Stimulated activated naive CD8-positive, alpha-beta T cell treated with anti-CD3 and anti-CD28 coated beads, Interleukin-15, Interleukin-2, amounts not matched to agents 100 ng/mL and 50 ng/mL, for 24 hours (primary cell): ENCODE measurements around the gene CFAP107.
"Not testable (repeated sequence)": the region's sequence is repeated elsewhere in the genome, so short reads cannot be mapped to it uniquely, and the experiment has no call there.

ENCODE experiments used
- H3K27ac Mint-ChIP-seq: one replicate; pipeline ENCODE4 v1.8.0; 2021; ENCODE audit warnings: mild to moderate bottlenecking, mixed read lengths
- H3K27me3 Mint-ChIP-seq: one replicate; pipeline ENCODE4 v1.8.0; 2021; ENCODE audit warnings: mixed read lengths
- H3K36me3 Mint-ChIP-seq: one replicate; pipeline ENCODE4 v1.8.0; 2021; ENCODE audit warnings: low read depth, mixed read lengths
- H3K4me1 Mint-ChIP-seq: one replicate; pipeline ENCODE4 v1.8.0; 2021; ENCODE audit warnings: low read depth, mixed read lengths
- H3K4me3 Mint-ChIP-seq: one replicate; pipeline ENCODE4 v1.8.0; 2021; ENCODE audit warnings: mild to moderate bottlenecking, mixed read lengths
- H3K9me3 Mint-ChIP-seq: one replicate; pipeline ENCODE4 v1.8.0; 2021; ENCODE audit warnings: mixed read lengths

Gene CFAP107

GRCh38 chr1:12745992-12746323 is at the start of gene CFAP107:
CFAP107 (plus strand) TSS chr1:12746200; CDS start chr1:12746431, 231 bp downstream.
- Mint-ChIP-seq H3K27ac (no peak within 1 kb of the TSS), H3K27me3 (peaks cover 48% of the 10 kb centered on the region), H3K36me3 (peaks cover 5% of the 10 kb centered on the region), H3K4me1 (no peaks in the 10 kb centered on the region), H3K9me3 (peaks cover 20% of the 10 kb centered on the region), H3K4me3 (no peak within 1 kb of the TSS)

- H3K4me3 Mint-ChIP-seq: no peak overlapping the region
- no peaks in the 10 kb centered on the region for H3K9me3 Mint-ChIP-seq
- H3K27me3 Mint-ChIP-seq: peaks cover 21% of the 10 kb centered on the region
- no peak overlapping the region for H3K27ac Mint-ChIP-seq
- H3K4me1 Mint-ChIP-seq: no peaks in the 10 kb centered on the region
- H3K36me3 Mint-ChIP-seq: no peaks in the 10 kb centered on the region
These were observed 49.3 kb upstream of the CFAP107 start for GRCh38 chr1:12696658-12697057.

- no peaks in the 10 kb centered on the region for H3K4me1 Mint-ChIP-seq
- H3K36me3 Mint-ChIP-seq: no peaks in the 10 kb centered on the region
These were observed 48.6 kb upstream of the CFAP107 start for GRCh38 chr1:12697397-12697796.

GRCh38 chr1:12703821-12704451 is 42.1 kb upstream of the CFAP107 start:
- H3K36me3 Mint-ChIP-seq: no peaks in the 10 kb centered on the region
- H3K27ac Mint-ChIP-seq: no peak overlapping the region
- no peaks in the 10 kb centered on the region for H3K4me1 Mint-ChIP-seq
- peaks cover 9% of the 10 kb centered on the region for H3K27me3 Mint-ChIP-seq
- H3K9me3 Mint-ChIP-seq: peaks cover 17% of the 10 kb centered on the region
- H3K4me3 Mint-ChIP-seq: no peak overlapping the region

More at GRCh38 chr1:12697397-12697796, 48.6 kb upstream of the CFAP107 start:
- Mint-ChIP-seq H3K27me3 (peaks cover 21% of the 10 kb centered on the region), H3K27ac (no peak overlapping the region), H3K4me3 (no peak overlapping the region), H3K9me3 (no peaks in the 10 kb centered on the region)

GRCh38 chr1:12706061-12706460 is 39.9 kb upstream of the CFAP107 start:
- Mint-ChIP-seq H3K9me3 (peaks cover 17% of the 10 kb centered on the region), H3K27ac (no peak overlapping the region), H3K36me3 (no peaks in the 10 kb centered on the region), H3K27me3 (no peaks in the 10 kb centered on the region), H3K4me3 (no peak overlapping the region), H3K4me1 (no peaks in the 10 kb centered on the region)

- H3K36me3 Mint-ChIP-seq: no peaks in the 10 kb centered on the region
- no peak overlapping the region for H3K4me3 Mint-ChIP-seq
- H3K9me3 Mint-ChIP-seq: peaks cover 9% of the 10 kb centered on the region
- H3K27me3 Mint-ChIP-seq: peaks cover 13% of the 10 kb centered on the region
- H3K27ac Mint-ChIP-seq: no peak overlapping the region
- H3K4me1 Mint-ChIP-seq: no peaks in the 10 kb centered on the region
These were observed 37.5 kb upstream of the CFAP107 start for GRCh38 chr1:12708396-12709090.

- no peak overlapping the region for H3K4me3 Mint-ChIP-seq
These were observed 36.9 kb upstream of the CFAP107 start for GRCh38 chr1:12709091-12709491.

GRCh38 chr1:12709696-12710095 is 36.3 kb upstream of the CFAP107 start:
- H3K36me3 Mint-ChIP-seq: no peaks in the 10 kb centered on the region
- H3K27me3 Mint-ChIP-seq: peaks cover 13% of the 10 kb centered on the region
- no peak overlapping the region for H3K27ac Mint-ChIP-seq
- no peaks in the 10 kb centered on the region for H3K4me1 Mint-ChIP-seq
- H3K4me3 Mint-ChIP-seq: no peak overlapping the region
- peaks cover 3% of the 10 kb centered on the region for H3K9me3 Mint-ChIP-seq

More at GRCh38 chr1:12709091-12709491, 36.9 kb upstream of the CFAP107 start:
- Mint-ChIP-seq H3K27ac (no peak overlapping the region), H3K27me3 (peaks cover 13% of the 10 kb centered on the region), H3K4me1 (no peaks in the 10 kb centered on the region), H3K36me3 (no peaks in the 10 kb centered on the region), H3K9me3 (peaks cover 6% of the 10 kb centered on the region)

- Mint-ChIP-seq H3K9me3 (no peaks in the 10 kb centered on the region), H3K36me3 (no peaks in the 10 kb centered on the region), H3K4me1 (no peaks in the 10 kb centered on the region), H3K4me3 (no peak overlapping the region), H3K27ac (no peak overlapping the region), H3K27me3 (peaks cover 14% of the 10 kb centered on the region)
These were observed 34.5 kb upstream of the CFAP107 start for GRCh38 chr1:12711536-12711935.

GRCh38 chr1:12712076-12712475 is 33.9 kb upstream of the CFAP107 start:
- Mint-ChIP-seq H3K4me1 (no peaks in the 10 kb centered on the region), H3K27me3 (peaks cover 17% of the 10 kb centered on the region), H3K4me3 (no peak overlapping the region), H3K27ac (no peak overlapping the region), H3K36me3 (no peaks in the 10 kb centered on the region), H3K9me3 (no peaks in the 10 kb centered on the region)

- H3K4me1 Mint-ChIP-seq: no peaks in the 10 kb centered on the region
- no peak overlapping the region for H3K4me3 Mint-ChIP-seq
- H3K9me3 Mint-ChIP-seq: no peaks in the 10 kb centered on the region
- no peak overlapping the region for H3K27ac Mint-ChIP-seq
- no peaks in the 10 kb centered on the region for H3K36me3 Mint-ChIP-seq
- H3K27me3 Mint-ChIP-seq: peaks cover 17% of the 10 kb centered on the region
These were observed 33.1 kb upstream of the CFAP107 start for GRCh38 chr1:12712929-12713328.

GRCh38 chr1:12713651-12714050 is 32.3 kb upstream of the CFAP107 start:
- H3K36me3 Mint-ChIP-seq, H3K4me3 Mint-ChIP-seq, H3K27ac Mint-ChIP-seq, H3K9me3 Mint-ChIP-seq, H3K4me1 Mint-ChIP-seq: not testable (repeated sequence)
- peaks cover 17% of the 10 kb centered on the region for H3K27me3 Mint-ChIP-seq

- Mint-ChIP-seq H3K27me3 (peaks cover 21% of the 10 kb centered on the region), H3K36me3 (no peaks in the 10 kb centered on the region), H3K9me3 (no peaks in the 10 kb centered on the region), H3K27ac (no peak overlapping the region), H3K4me1 (no peaks in the 10 kb centered on the region), H3K4me3 (no peak overlapping the region)
These were observed 31.1 kb upstream of the CFAP107 start for GRCh38 chr1:12714710-12715475.

- Mint-ChIP-seq H3K4me3 (no peak within 1 kb of the TSS), H3K36me3 (no peaks in the 10 kb centered on the region), H3K27ac (no peak within 1 kb of the TSS), H3K27me3 (peaks cover 21% of the 10 kb centered on the region), H3K9me3 (no peaks in the 10 kb centered on the region), H3K4me1 (no peaks in the 10 kb centered on the region)
These were observed 30.0 kb upstream of the CFAP107 start, which contains the start of gene AADACL3 for GRCh38 chr1:12715896-12716437. AADACL3 (plus strand) TSS chr1:12716110; CDS start chr1:12716177, 67 bp downstream.

GRCh38 chr1:12717301-12717838 is 28.6 kb upstream of the CFAP107 start:
- H3K4me3 Mint-ChIP-seq: no peak overlapping the region
- no peaks in the 10 kb centered on the region for H3K9me3 Mint-ChIP-seq
- no peaks in the 10 kb centered on the region for H3K4me1 Mint-ChIP-seq
- no peak overlapping the region for H3K27ac Mint-ChIP-seq
- H3K36me3 Mint-ChIP-seq: no peaks in the 10 kb centered on the region
- peaks cover 11% of the 10 kb centered on the region for H3K27me3 Mint-ChIP-seq
